Natural killer cell (primary cell): ENCODE results near the gene IPO5. TPM values are rescaled to one million over a fixed set of nuclear protein-coding genes. Genes with fewer than 3 reads are reported as not detected.

Source experiments
- ATAC-seq, 3 donors: fragments of 150-1000 bp in 2 of 3; fragments of 200-7000 bp in 1 of 3; cut with Tn5 transposase; 1 replicate in 1 of 3; 2 replicates in 2 of 3; pipeline ENCODE4 v1.10.0; 2021; ENCODE audit warnings: mild to moderate bottlenecking in 2 of 3, moderate library complexity in 2 of 3
- DNase-seq, 2 donors: peaks; one replicate each; pipeline versions ENCODE4 v3.0.0 to v3.0.0-alpha.2; 2013 to 2021; ENCODE audit warnings: mixed read lengths in 1 of 2
- H3K27ac ChIP-seq: one replicate; pipeline ENCODE4 v1.5.1; 2013; ENCODE audit warnings: mild to moderate bottlenecking, low read length
- H3K27me3 ChIP-seq: one replicate; pipeline ENCODE4 v1.6.1; 2013; ENCODE audit warnings: low read length; ENCODE audit not compliant: control insufficient read depth, insufficient read depth
- H3K36me3 ChIP-seq: one replicate; pipeline ENCODE4 v1.6.1; 2013; ENCODE audit warnings: low read length; ENCODE audit not compliant: control insufficient read depth, insufficient read depth
- H3K4me1 ChIP-seq: one replicate; pipeline ENCODE4 v1.6.1; 2013; ENCODE audit warnings: low read length; ENCODE audit not compliant: control insufficient read depth, insufficient read depth
- H3K4me3 ChIP-seq: one replicate; pipeline ENCODE4 v1.5.1; 2013; ENCODE audit warnings: low read length
- H3K9me3 ChIP-seq: one replicate; pipeline ENCODE4 v1.6.1; 2013; ENCODE audit warnings: low read length; ENCODE audit not compliant: control insufficient read depth, insufficient read depth
- H3K27ac Mint-ChIP-seq, 2 donors: one replicate each; pipeline ENCODE4 v1.8.0; 2022; ENCODE audit warnings: mild to moderate bottlenecking in 2 of 2, mixed read lengths in 2 of 2, moderate library complexity in 1 of 2
- H3K27me3 Mint-ChIP-seq, 2 donors: one replicate each; pipeline ENCODE4 v1.8.0; 2022; ENCODE audit warnings: low read depth in 2 of 2, mixed read lengths in 2 of 2
- H3K36me3 Mint-ChIP-seq: one replicate; pipeline ENCODE4 v1.8.0; 2022; ENCODE audit warnings: mixed read lengths
- H3K4me1 Mint-ChIP-seq, 2 donors: one replicate each; pipeline ENCODE4 v1.8.0; 2022; ENCODE audit warnings: mixed read lengths in 2 of 2
- H3K4me3 Mint-ChIP-seq: one replicate; pipeline ENCODE4 v1.8.0; 2022; ENCODE audit warnings: mild to moderate bottlenecking, moderate library complexity, mixed read lengths
- H3K9me3 Mint-ChIP-seq, 2 donors: one replicate each; pipeline ENCODE4 v1.8.0; 2022; ENCODE audit warnings: mixed read lengths in 2 of 2
- WGBS: methylation state at CpG from one replicate; pipeline ENCODE4 v1.1.7; 2013; ENCODE audit warnings: missing lambda C conversion rate; ENCODE audit not compliant: insufficient coverage; 5-methylcytosine and 5-hydroxymethylcytosine counted together
- intact Hi-C: fragments of 100-400 bp; cut with micrococcal nuclease; formaldehyde crosslinking; loops from one replicate; pipeline ENCODE4 v1.14.2; 2022
- total RNA-seq, 4 donors: library from RNA; stranded (reverse); fragments of 120-200 nt in 1 of 4; gene quantifications; one replicate each; pipeline versions ENCODE4 v1.2.3 to v1.2.4, GENCODE V29; 2013 to 2022
- TF ChIP-seq, protein P1 (sequence below): fragments of 200-600 bp; IDR thresholded peaks from one replicate; pipeline ENCODE4 v1.8.0; 2022; ENCODE audit warnings: antibody characterized with exemption

IPO5 gene
- total RNA-seq, result 10 to 100 TPM; 59.9 to 83.9 (median 71.2) TPM
- 63.1 TPM for total RNA-seq (2013)

- intact Hi-C loops, result no loop called here
- no peaks in the 10 kb centered on the region for H3K36me3 Mint-ChIP-seq
- H3K9me3 ChIP-seq, result no peaks in the 10 kb centered on the region
- DNase-seq, result no peak
- no peak within 1 kb of the TSS for H3K4me3 Mint-ChIP-seq
- no peak for ATAC-seq
- no peak within 1 kb of the TSS for H3K27ac Mint-ChIP-seq
- TF ChIP-seq, protein P1, sequence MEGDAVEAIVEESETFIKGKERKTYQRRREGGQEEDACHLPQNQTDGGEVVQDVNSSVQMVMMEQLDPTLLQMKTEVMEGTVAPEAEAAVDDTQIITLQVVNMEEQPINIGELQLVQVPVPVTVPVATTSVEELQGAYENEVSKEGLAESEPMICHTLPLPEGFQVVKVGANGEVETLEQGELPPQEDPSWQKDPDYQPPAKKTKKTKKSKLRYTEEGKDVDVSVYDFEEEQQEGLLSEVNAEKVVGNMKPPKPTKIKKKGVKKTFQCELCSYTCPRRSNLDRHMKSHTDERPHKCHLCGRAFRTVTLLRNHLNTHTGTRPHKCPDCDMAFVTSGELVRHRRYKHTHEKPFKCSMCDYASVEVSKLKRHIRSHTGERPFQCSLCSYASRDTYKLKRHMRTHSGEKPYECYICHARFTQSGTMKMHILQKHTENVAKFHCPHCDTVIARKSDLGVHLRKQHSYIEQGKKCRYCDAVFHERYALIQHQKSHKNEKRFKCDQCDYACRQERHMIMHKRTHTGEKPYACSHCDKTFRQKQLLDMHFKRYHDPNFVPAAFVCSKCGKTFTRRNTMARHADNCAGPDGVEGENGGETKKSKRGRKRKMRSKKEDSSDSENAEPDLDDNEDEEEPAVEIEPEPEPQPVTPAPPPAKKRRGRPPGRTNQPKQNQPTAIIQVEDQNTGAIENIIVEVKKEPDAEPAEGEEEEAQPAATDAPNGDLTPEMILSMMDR, result no peak
- H3K36me3 ChIP-seq, result no peaks in the 10 kb centered on the region
- H3K4me1 Mint-ChIP-seq, result no peaks in the 10 kb centered on the region
- H3K27me3 Mint-ChIP-seq, result peaks cover 4 to 12% of the 10 kb centered on the region in 2 donors
- H3K27ac ChIP-seq, result no peak within 1 kb of the TSS
- H3K9me3 Mint-ChIP-seq, result peaks cover 0 to 2% of the 10 kb centered on the region in 2 donors
- WGBS, result 70% methylated on average over 10 of the region's 10 CpGs
- no peak within 1 kb of the TSS for H3K4me3 ChIP-seq
- H3K27me3 ChIP-seq, result no peaks in the 10 kb centered on the region
- no peaks in the 10 kb centered on the region for H3K4me1 ChIP-seq
Observed at GRCh38 chr13:97953376-97953970, at the start of gene IPO5. Gene IPO5, plus strand, starts transcription at chr13:97953675. Its CDS starts 23,022 bp downstream, at chr13:97976697.

DNA sequence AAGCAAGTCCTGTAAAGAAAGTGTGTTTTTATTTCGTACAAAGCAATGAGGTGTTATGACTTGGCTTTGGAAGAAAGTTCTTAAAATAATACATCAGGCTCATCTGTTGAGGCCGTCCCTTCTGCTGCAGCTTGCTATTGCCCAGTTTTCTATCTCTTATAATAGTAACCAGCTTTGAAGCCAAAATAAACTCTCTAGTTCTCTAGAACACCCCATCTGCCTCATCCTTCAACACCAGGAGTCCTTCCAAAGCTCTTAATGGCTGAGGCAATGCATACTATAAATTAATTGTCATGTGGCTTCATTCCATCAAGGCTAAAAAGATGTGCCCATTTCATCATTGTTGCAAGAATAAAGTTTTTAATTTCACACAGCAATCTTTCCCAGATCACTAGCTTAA is 49.4 kb upstream of the IPO5 start:
- WGBS, result 92% methylated on average over 1 of the region's 2 CpGs
- TF ChIP-seq, protein P1, result no peak
- DNase-seq (no peak), ATAC-seq (no peak)
- Mint-ChIP-seq H3K36me3 (no peaks in the 10 kb centered on the region), H3K4me1 (no peaks in the 10 kb centered on the region), H3K27ac (no peak overlapping the region), H3K27me3 (peaks cover 0 to 16% of the 10 kb centered on the region in 2 donors), H3K4me3 (no peak overlapping the region), H3K9me3 (peaks cover 0 to 3% of the 10 kb centered on the region in 2 donors)
- no peaks in the 10 kb centered on the region for H3K4me1 ChIP-seq
- H3K9me3 ChIP-seq, result no peaks in the 10 kb centered on the region
- H3K4me3 ChIP-seq, result no peak overlapping the region
- H3K27me3 ChIP-seq, result no peaks in the 10 kb centered on the region
- no peak overlapping the region for H3K27ac ChIP-seq
- no peaks in the 10 kb centered on the region for H3K36me3 ChIP-seq
- intact Hi-C loops, result no loop called here

- intact Hi-C loops, result no loop called here
- H3K4me1 ChIP-seq, result no peaks in the 10 kb centered on the region
- no peaks in the 10 kb centered on the region for H3K27me3 ChIP-seq
- no peak overlapping the region for H3K4me3 Mint-ChIP-seq
- WGBS, result 69% methylated on average over 1 of the region's 1 CpG
- H3K27me3 Mint-ChIP-seq, result peaks cover 2 to 16% of the 10 kb centered on the region in 2 donors
- no peaks in the 10 kb centered on the region for H3K4me1 Mint-ChIP-seq
- ATAC-seq (no peak), DNase-seq (no peak)
- H3K9me3 Mint-ChIP-seq, result peaks cover 0 to 3% of the 10 kb centered on the region in 2 donors
- H3K36me3 ChIP-seq, result no peaks in the 10 kb centered on the region
- H3K27ac Mint-ChIP-seq, result no peak overlapping the region
- TF ChIP-seq, protein P1, result no peak
- no peak overlapping the region for H3K27ac ChIP-seq
- no peak overlapping the region for H3K4me3 ChIP-seq
- no peaks in the 10 kb centered on the region for H3K9me3 ChIP-seq
- H3K36me3 Mint-ChIP-seq, result no peaks in the 10 kb centered on the region
Observed at GRCh38 chr13:97905517-97905916, 48.0 kb upstream of the IPO5 start.
